PC-3 (cell line): Measurements from ENCODE around the gene STH.

ENCODE experiments used
- EZH2 ChIP-seq: fragments of 300-600 bp; sonication (generic); IDR thresholded peaks from one replicate; pipeline ENCODE4 v1.6.1; 2017; ENCODE audit warnings: antibody characterized with exemption, mild to moderate bottlenecking, low read length; ENCODE audit not compliant: unreplicated experiment
- EZH2phosphoT487 ChIP-seq: fragments of 300-600 bp; sonication (generic); IDR thresholded peaks from 2 replicates; pipeline ENCODE4 v1.6.1; 2018; ENCODE audit warnings: mild to moderate bottlenecking, antibody characterized with exemption, low read length, borderline replicate concordance
- TF ChIP-seq, protein P1 (sequence below): fragments of 300-600 bp; sonication (generic); conservative IDR thresholded peaks from 2 replicates; pipeline ENCODE4 v1.5.1; 2017; ENCODE audit warnings: antibody characterized with exemption, low read depth, mild to moderate bottlenecking, low read length

DNA sequence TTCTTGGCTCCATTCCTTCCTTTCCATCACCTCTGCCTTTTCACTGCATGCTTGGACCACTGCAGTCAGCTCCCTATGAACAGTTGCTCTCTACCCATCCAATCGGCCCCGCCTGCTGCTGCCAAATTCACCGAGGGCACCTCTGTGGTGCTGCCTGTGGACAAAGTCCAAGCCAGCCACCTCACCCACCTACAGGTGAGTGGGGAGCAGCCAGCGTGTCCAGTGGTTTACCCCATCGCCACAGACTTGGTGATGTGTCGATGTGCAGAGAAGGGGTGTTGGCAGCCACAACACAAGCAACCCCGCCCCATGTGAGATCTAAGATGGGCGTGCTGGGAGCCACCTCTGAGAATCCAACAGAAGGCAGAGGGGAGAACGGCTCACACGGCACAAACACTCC is 43.7 kb upstream of the STH start:
- TF ChIP-seq, protein P1, sequence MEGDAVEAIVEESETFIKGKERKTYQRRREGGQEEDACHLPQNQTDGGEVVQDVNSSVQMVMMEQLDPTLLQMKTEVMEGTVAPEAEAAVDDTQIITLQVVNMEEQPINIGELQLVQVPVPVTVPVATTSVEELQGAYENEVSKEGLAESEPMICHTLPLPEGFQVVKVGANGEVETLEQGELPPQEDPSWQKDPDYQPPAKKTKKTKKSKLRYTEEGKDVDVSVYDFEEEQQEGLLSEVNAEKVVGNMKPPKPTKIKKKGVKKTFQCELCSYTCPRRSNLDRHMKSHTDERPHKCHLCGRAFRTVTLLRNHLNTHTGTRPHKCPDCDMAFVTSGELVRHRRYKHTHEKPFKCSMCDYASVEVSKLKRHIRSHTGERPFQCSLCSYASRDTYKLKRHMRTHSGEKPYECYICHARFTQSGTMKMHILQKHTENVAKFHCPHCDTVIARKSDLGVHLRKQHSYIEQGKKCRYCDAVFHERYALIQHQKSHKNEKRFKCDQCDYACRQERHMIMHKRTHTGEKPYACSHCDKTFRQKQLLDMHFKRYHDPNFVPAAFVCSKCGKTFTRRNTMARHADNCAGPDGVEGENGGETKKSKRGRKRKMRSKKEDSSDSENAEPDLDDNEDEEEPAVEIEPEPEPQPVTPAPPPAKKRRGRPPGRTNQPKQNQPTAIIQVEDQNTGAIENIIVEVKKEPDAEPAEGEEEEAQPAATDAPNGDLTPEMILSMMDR = no peak
- TF ChIP-seq EZH2phosphoT487 = no peak
- TF ChIP-seq EZH2 = no peak
